ENCODE measurements around the gene GAD1.

Gene GAD1

DNA sequence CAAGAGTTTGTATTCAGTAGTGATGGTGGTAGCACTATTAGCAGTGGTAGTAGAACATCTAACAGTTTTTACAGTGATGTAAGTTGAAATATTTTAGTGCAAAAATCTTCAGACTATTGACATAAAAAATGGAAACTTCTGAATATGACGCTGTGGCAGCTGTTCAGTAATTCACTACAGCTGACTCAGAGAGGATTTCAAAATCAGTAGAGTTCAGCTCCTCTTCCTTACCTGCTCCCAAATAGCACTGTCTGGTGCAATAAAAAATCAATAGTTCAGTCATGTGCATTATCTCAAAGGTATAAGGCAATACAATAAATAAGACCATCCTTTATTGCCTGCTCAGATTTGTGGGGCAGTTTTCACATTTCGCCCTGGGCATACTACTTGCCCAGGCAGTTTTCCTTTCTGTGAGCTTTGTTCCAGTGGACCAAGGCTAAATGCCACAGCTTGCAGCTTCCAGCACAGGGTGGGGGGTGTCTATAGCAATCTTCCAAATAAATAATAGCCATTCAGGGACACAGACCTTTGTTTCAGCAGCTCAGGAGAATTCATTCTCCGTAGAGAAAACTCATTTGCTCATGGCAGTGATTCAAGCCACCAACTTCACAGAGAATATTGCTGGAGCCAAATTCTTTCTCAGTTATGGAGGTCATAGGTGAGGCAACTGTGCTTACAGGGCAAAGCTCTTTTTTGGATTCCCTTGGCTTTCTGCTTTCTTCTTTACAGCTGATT lies 78.5 kb downstream of the GAD1 start:
- DNase-seq (ENCODE audit: low spot score), result no peak

DNA sequence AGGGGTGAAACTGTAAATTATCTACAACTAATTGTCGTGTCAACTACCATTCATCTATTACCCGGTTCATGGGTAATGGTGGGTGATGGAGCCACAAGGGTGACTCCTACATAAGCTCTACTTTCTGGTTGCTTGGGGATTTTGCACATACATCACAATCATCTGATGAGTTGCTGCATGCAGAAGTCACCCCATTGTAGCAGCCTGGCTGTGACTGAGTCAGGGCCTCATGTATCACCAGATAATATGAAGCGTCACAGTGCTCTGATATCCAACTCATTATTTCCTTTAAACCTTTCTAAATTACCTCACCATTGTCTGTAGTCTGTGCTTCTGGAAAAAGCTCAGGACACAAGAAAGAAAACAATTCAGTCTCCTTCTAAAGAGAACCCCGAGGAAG lies 79.9 kb downstream of the GAD1 start:
- DNase-seq (ENCODE audit: low spot score), result no peak

DNA sequence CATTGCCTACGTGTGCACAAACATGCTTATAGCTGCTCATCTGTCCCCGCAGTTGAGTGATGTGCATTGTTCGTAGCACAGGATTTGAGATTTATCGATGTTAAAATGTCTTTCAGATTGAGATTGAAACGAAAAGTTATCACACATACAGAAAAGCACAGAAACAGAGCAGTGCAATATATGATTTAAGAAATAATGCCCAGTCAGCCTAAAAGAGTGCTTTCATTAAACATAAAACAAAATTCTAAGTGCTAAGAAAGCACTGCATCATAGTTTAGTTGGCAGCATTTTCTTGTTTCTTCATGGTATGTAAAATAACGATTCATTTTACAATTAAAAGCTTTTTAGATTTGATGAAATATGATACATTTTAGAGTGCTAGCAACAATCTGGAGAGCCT lies 80.4 kb downstream of the GAD1 start:
- no peak for DNase-seq (ENCODE audit: low spot score)

DNA sequence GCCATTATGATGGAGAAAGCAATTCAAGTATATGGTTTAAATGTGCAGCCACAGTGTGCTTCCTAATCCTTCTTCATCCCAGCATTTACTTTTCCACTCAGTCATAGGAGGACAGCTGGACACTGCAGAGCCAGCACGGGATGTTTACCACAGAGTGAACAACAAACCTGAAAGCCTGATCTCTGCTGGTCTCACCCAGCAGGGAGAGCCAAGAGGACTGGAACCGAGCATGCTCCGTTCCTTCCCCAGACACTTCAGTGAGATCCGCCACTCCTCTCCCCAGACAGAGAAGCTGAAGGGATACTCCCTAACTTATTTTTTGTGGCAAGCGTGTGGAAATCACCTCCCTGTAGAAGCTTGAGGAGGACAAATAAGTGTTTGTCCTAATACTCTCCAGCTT lies 89.2 kb downstream of the GAD1 start:
- no peak for DNase-seq (ENCODE audit: low spot score)
